HCT116 (cell line): ENCODE data around the gene LCOR. TPM values are rescaled to one million over a fixed set of nuclear protein-coding genes. Genes with fewer than 3 reads are reported as not detected.

Source experiments
- ATAC-seq: fragments of 200-7000 bp; cut with Tn5 transposase; 2 replicates; pipeline ENCODE4 v1.9.1; 2020; ENCODE audit warnings: mild to moderate bottlenecking, moderate library complexity
- BruUV-seq: library from RNA; stranded (reverse); fragments of 400-500 nt; replicated peaks from 2 replicates; lab custom pipeline; 2021; lab: Mats Ljungman, UMichigan
- CTCF ChIA-PET: fragments of 300-600 bp; sonication (Branson Sonifier 250); formaldehyde crosslinking; loops from one replicate; lab custom pipeline; 2021; ENCODE audit warnings: antibody characterized with exemption; lab: Charles Lee
- POLR2A ChIA-PET: fragments of 300-600, 350-600 bp; sonication (Branson Sonifier 250); formaldehyde crosslinking; loops from one replicate; lab custom pipeline; 2021; ENCODE audit warnings: antibody characterized with exemption; lab: Charles Lee
- RAD21 ChIA-PET, 2 experiments: fragments of 300-600 bp; sonication (Branson Sonifier 250); formaldehyde crosslinking; loops; one replicate each; lab custom pipeline; 2023; ENCODE audit warnings: low total read pairs in 2 of 2; ENCODE audit not compliant: uncharacterized antibody in 2 of 2, unreplicated experiment in 2 of 2, low non-redundant PET in 1 of 2; lab: Charles Lee
- DNase-seq: peaks from one replicate; pipeline ENCODE4 v3.0.0-alpha.2; 2010; ENCODE audit warnings: low read depth, low spot score
- H2AFZ ChIP-seq: fragments of 200-600 bp; shearing (Covaris generic), sonication (generic); 2 replicates; pipeline ENCODE4 v1.6.1; 2017; ENCODE audit warnings: low read depth, mixed run types, mixed read lengths, antibody characterized with exemption, low read length; ENCODE audit not compliant: poor library complexity, severe bottlenecking
- H3K27ac ChIP-seq: 2 replicates; pipeline ENCODE4 v1.5.1; 2012; ENCODE audit warnings: low read depth, low read length
- H3K27me3 ChIP-seq: fragments of 200-600 bp; sonication (generic); 2 replicates; pipeline ENCODE4 v1.6.1; 2016; ENCODE audit warnings: mixed run types, low read length, mixed read lengths; ENCODE audit not compliant: insufficient read depth
- H3K36me3 ChIP-seq, 2 experiments: fragments of 200-500 bp in 1 of 2; fragments of 200-600 bp in 1 of 2; sonication (Bioruptor generic) in 1 of 2; sonication (generic) in 1 of 2; 2 replicates each; pipeline versions ENCODE4 v1.5.1 to v1.6.1; 2014 to 2016; ENCODE audit warnings: low read length in 2 of 2, inconsistent platforms in 1 of 2, mixed read lengths in 1 of 2, mixed run types in 1 of 2; ENCODE audit not compliant: insufficient read depth in 2 of 2, control insufficient read depth in 1 of 2
- H3K4me1 ChIP-seq, 2 experiments: fragments of 200-600 bp in 1 of 2; sonication (generic) in 1 of 2; 2 replicates each; pipeline versions ENCODE4 v1.5.1 to v1.6.1; 2012 to 2017; ENCODE audit warnings: low read length in 2 of 2, inconsistent platforms in 1 of 2, mild to moderate bottlenecking in 1 of 2, mixed read lengths in 1 of 2, mixed run types in 1 of 2, moderate library complexity in 1 of 2; ENCODE audit not compliant: insufficient read depth in 2 of 2, control insufficient read depth in 1 of 2
- H3K4me2 ChIP-seq: fragments of 200-600 bp; sonication (generic); 2 replicates; pipeline ENCODE4 v1.6.1; 2017; ENCODE audit warnings: mixed run types, low read length, mixed read lengths
- H3K4me3 ChIP-seq, 2 experiments: fragments of 200-600 bp in 1 of 2; sonication (generic) in 1 of 2; replicated peaks in 1 of 2; 2 replicates each; pipeline ENCODE4 v1.5.1; 2011 to 2016; ENCODE audit warnings: low read length in 2 of 2, control low read depth in 1 of 2, low read depth in 1 of 2, mild to moderate bottlenecking in 1 of 2, mixed read lengths in 1 of 2, mixed run types in 1 of 2
- H3K79me2 ChIP-seq: fragments of 200-600 bp; sonication (generic); 2 replicates; pipeline ENCODE4 v1.6.1; 2017; ENCODE audit warnings: mild to moderate bottlenecking, mixed run types, low read length, moderate library complexity, mixed read lengths; ENCODE audit not compliant: insufficient read depth
- H3K9ac ChIP-seq: fragments of 200-600 bp; sonication (generic); 2 replicates; pipeline ENCODE4 v1.6.1; 2016; ENCODE audit warnings: low read length, mixed read lengths
- H3K9me2 ChIP-seq: fragments of 200-600 bp; sonication (generic), shearing (Covaris generic); 2 replicates; pipeline ENCODE4 v1.6.1; 2017; ENCODE audit warnings: mixed run types, mild to moderate bottlenecking, moderate library complexity; ENCODE audit not compliant: insufficient read depth
- H3K9me3 ChIP-seq, 2 experiments: fragments of 200-500 bp in 1 of 2; fragments of 200-600 bp in 1 of 2; sonication (Bioruptor generic) in 1 of 2; sonication (generic) in 1 of 2; 2 replicates each; pipeline ENCODE4 v1.6.1; 2014 to 2017; ENCODE audit warnings: low read length in 2 of 2, mixed read lengths in 2 of 2, inconsistent platforms in 1 of 2, low read depth in 1 of 2, mild to moderate bottlenecking in 1 of 2, mixed run types in 1 of 2, moderate library complexity in 1 of 2; ENCODE audit not compliant: control insufficient read depth in 1 of 2, insufficient read depth in 1 of 2
- H4K20me1 ChIP-seq: fragments of 200-600 bp; sonication (generic), shearing (Covaris generic); 2 replicates; pipeline ENCODE4 v1.6.1; 2017; ENCODE audit warnings: mixed run types, mild to moderate bottlenecking, moderate library complexity; ENCODE audit not compliant: insufficient read depth
- CBX3 ChIP-seq: IDR thresholded peaks from 2 replicates; pipeline ENCODE4 v1.6.1; 2012; ENCODE audit warnings: low read depth
- EGR1 ChIP-seq: IDR thresholded peaks from 2 replicates; pipeline ENCODE4 v1.6.1; 2012; ENCODE audit warnings: low read depth
- ELF1 ChIP-seq: IDR thresholded peaks from 2 replicates; pipeline ENCODE4 v1.6.1; 2012; ENCODE audit warnings: low read depth, borderline replicate concordance
- EZH2phosphoT487 ChIP-seq: fragments of 200-600 bp; IDR thresholded peaks from 2 replicates; pipeline ENCODE4 v1.6.1; 2018; ENCODE audit warnings: antibody characterized with exemption, borderline replicate concordance
- FOSL1 ChIP-seq: IDR thresholded peaks from 2 replicates; pipeline ENCODE4 v1.6.1; 2012; ENCODE audit warnings: low read depth
- POLR2A ChIP-seq: IDR thresholded peaks from 2 replicates; pipeline ENCODE4 v1.7.0; 2011; ENCODE audit warnings: borderline replicate concordance; ENCODE audit not compliant: insufficient read depth, insufficient read length; ENCODE audit errors: extremely low read depth
- RAD21 ChIP-seq: IDR thresholded peaks from 2 replicates; pipeline ENCODE4 v1.6.1; 2012; ENCODE audit warnings: low read depth, mild to moderate bottlenecking
- SRF ChIP-seq: IDR thresholded peaks from 2 replicates; pipeline ENCODE4 v1.6.1; 2012; ENCODE audit warnings: low read depth
- YY1 ChIP-seq: IDR thresholded peaks from 2 replicates; pipeline ENCODE4 v1.6.1; 2011; ENCODE audit warnings: low read length, low read depth, moderate library complexity, mild to moderate bottlenecking; ENCODE audit not compliant: insufficient replicate concordance; ENCODE audit errors: extremely low read depth
- ZNF274 ChIP-seq: fragments of 200-500 bp; sonication (Bioruptor generic); IDR thresholded peaks from 2 replicates; pipeline ENCODE4 v1.6.1; 2014; ENCODE audit warnings: mild to moderate bottlenecking, low read depth, low read length, inconsistent platforms
- intact Hi-C: fragments of 100-400 bp; cut with micrococcal nuclease; formaldehyde crosslinking; loops from 2 replicates; pipeline ENCODE4 v1.10.0; 2022
- total RNA-seq: library from RNA; stranded (reverse); gene quantifications from one replicate; pipeline ENCODE4 v1.2.1, GENCODE V29; 2021; ENCODE audit not compliant: unreplicated experiment
- TF ChIP-seq, protein P1 (sequence below): IDR thresholded peaks from 2 replicates; pipeline ENCODE4 v1.6.1; 2012; ENCODE audit warnings: low read depth
- TF ChIP-seq, protein P2 (sequence below): IDR thresholded peaks from 2 replicates; pipeline ENCODE4 v1.6.1; 2011; ENCODE audit warnings: mild to moderate bottlenecking, low read length, moderate library complexity; ENCODE audit not compliant: insufficient replicate concordance; ENCODE audit errors: extremely low read depth
- TF ChIP-seq, protein P3 (sequence below), 3 experiments: fragments of 200-600 bp in 1 of 3; sonication (generic) in 1 of 3; IDR thresholded peaks in 2 of 3; conservative IDR thresholded peaks in 1 of 3; 2 replicates each; pipeline ENCODE4 v1.5.1; 2012 to 2017; ENCODE audit warnings: low read depth in 2 of 3, low read length in 2 of 3, antibody characterized with exemption in 1 of 3, borderline replicate concordance in 1 of 3, control low read depth in 1 of 3, mild to moderate bottlenecking in 1 of 3, mixed read lengths in 1 of 3, mixed run types in 1 of 3, moderate library complexity in 1 of 3; ENCODE audit not compliant: insufficient read depth in 1 of 3
- TF ChIP-seq, protein P4 (sequence below): IDR thresholded peaks from 2 replicates; pipeline ENCODE4 v1.6.1; 2012

LCOR gene
- total RNA-seq, 1 experiment from 2014 or later = 59.9 TPM

DNA sequence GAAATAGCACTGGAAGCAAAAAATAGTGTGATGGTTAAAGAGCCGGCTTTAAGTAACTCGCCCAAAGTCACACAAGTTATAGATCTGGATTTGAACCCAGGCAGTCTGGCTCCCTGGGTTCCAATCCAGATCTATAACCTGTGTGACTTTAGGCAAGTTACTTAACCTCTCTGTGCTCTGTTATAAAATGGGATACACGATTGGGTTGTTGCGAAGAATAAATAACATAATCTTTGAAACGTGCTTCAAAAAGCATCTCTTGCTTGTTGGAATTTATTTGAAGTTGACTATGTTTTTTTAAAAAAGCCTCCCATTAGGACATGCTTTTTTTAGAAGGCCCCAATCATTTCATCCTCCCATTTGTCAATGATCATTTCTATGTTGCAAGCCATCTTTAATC lies 3.5 kb upstream of the LCOR start:
- no peak overlapping the region for H3K9ac ChIP-seq
- H3K27ac ChIP-seq = no peak overlapping the region
- peaks cover 9 to 20% of the 10 kb centered on the region in 2 experiments for H3K4me1 ChIP-seq
- no peaks in the 10 kb centered on the region for H3K9me2 ChIP-seq
- RAD21 ChIA-PET = no interaction called here
- peaks cover 5% of the 10 kb centered on the region for H3K79me2 ChIP-seq
- H3K4me2 ChIP-seq = no peak overlapping the region
- no peak overlapping the region for H2AFZ ChIP-seq
- POLR2A ChIA-PET = no interaction called here
- CTCF ChIA-PET = interaction anchor here (1.4 kb wide), 1 partner anchor 197 kb away, joined by 4 read pairs; no protein-coding TSS in a partner anchor
- H3K9me3 ChIP-seq = no peaks in the 10 kb centered on the region
- no TSS peak for BruUV-seq
- no peak overlapping the region for H3K4me3 ChIP-seq
- ATAC-seq (no peak), DNase-seq (no peak)
- intact Hi-C loops = no loop called here
- no peaks in the 10 kb centered on the region for H3K27me3 ChIP-seq
- no peaks in the 10 kb centered on the region for H4K20me1 ChIP-seq
- no peaks in the 10 kb centered on the region for H3K36me3 ChIP-seq
- TF ChIP-seq POLR2A = no peak
- TF ChIP-seq, protein P1, sequence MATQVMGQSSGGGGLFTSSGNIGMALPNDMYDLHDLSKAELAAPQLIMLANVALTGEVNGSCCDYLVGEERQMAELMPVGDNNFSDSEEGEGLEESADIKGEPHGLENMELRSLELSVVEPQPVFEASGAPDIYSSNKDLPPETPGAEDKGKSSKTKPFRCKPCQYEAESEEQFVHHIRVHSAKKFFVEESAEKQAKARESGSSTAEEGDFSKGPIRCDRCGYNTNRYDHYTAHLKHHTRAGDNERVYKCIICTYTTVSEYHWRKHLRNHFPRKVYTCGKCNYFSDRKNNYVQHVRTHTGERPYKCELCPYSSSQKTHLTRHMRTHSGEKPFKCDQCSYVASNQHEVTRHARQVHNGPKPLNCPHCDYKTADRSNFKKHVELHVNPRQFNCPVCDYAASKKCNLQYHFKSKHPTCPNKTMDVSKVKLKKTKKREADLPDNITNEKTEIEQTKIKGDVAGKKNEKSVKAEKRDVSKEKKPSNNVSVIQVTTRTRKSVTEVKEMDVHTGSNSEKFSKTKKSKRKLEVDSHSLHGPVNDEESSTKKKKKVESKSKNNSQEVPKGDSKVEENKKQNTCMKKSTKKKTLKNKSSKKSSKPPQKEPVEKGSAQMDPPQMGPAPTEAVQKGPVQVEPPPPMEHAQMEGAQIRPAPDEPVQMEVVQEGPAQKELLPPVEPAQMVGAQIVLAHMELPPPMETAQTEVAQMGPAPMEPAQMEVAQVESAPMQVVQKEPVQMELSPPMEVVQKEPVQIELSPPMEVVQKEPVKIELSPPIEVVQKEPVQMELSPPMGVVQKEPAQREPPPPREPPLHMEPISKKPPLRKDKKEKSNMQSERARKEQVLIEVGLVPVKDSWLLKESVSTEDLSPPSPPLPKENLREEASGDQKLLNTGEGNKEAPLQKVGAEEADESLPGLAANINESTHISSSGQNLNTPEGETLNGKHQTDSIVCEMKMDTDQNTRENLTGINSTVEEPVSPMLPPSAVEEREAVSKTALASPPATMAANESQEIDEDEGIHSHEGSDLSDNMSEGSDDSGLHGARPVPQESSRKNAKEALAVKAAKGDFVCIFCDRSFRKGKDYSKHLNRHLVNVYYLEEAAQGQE = no peak
- no peak for TF ChIP-seq CBX3
- no peak for TF ChIP-seq RAD21
- no peak for TF ChIP-seq SRF
- no peak for TF ChIP-seq FOSL1
- no peak for TF ChIP-seq EGR1
- TF ChIP-seq, protein P2, sequence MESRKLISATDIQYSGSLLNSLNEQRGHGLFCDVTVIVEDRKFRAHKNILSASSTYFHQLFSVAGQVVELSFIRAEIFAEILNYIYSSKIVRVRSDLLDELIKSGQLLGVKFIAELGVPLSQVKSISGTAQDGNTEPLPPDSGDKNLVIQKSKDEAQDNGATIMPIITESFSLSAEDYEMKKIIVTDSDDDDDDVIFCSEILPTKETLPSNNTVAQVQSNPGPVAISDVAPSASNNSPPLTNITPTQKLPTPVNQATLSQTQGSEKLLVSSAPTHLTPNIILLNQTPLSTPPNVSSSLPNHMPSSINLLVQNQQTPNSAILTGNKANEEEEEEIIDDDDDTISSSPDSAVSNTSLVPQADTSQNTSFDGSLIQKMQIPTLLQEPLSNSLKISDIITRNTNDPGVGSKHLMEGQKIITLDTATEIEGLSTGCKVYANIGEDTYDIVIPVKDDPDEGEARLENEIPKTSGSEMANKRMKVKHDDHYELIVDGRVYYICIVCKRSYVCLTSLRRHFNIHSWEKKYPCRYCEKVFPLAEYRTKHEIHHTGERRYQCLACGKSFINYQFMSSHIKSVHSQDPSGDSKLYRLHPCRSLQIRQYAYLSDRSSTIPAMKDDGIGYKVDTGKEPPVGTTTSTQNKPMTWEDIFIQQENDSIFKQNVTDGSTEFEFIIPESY = no peak
- TF ChIP-seq, protein P3, sequence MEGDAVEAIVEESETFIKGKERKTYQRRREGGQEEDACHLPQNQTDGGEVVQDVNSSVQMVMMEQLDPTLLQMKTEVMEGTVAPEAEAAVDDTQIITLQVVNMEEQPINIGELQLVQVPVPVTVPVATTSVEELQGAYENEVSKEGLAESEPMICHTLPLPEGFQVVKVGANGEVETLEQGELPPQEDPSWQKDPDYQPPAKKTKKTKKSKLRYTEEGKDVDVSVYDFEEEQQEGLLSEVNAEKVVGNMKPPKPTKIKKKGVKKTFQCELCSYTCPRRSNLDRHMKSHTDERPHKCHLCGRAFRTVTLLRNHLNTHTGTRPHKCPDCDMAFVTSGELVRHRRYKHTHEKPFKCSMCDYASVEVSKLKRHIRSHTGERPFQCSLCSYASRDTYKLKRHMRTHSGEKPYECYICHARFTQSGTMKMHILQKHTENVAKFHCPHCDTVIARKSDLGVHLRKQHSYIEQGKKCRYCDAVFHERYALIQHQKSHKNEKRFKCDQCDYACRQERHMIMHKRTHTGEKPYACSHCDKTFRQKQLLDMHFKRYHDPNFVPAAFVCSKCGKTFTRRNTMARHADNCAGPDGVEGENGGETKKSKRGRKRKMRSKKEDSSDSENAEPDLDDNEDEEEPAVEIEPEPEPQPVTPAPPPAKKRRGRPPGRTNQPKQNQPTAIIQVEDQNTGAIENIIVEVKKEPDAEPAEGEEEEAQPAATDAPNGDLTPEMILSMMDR (IDR thresholded peaks at IDR 0.05 in 2 of 3, conservative IDR thresholded peaks at IDR 0.05 in 1 of 3; ENCODE audit: borderline replicate concordance in 1 of 3, insufficient read depth in 1 of 3, low read depth in 2 of 3, low read length in 2 of 3) = no peak
- no peak for TF ChIP-seq ZNF274
- TF ChIP-seq, protein P4, sequence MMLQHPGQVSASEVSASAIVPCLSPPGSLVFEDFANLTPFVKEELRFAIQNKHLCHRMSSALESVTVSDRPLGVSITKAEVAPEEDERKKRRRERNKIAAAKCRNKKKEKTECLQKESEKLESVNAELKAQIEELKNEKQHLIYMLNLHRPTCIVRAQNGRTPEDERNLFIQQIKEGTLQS = no peak
- TF ChIP-seq YY1 = no peak
- TF ChIP-seq EZH2phosphoT487 = no peak
- no peak for TF ChIP-seq ELF1
